DOHH2 (cell line): ENCODE data around the gene RGS3.

ENCODE experiments used
- EZH2phosphoT487 ChIP-seq: fragments of 200-600 bp; sonication (generic); IDR thresholded peaks from 2 replicates; pipeline ENCODE4 v1.6.1; 2017; ENCODE audit warnings: borderline replicate concordance, mild to moderate bottlenecking, antibody characterized with exemption, low read length, moderate library complexity, mixed read lengths
- TF ChIP-seq, protein P1 (sequence below): fragments of 200-600 bp; sonication (generic); IDR thresholded peaks from one replicate; pipeline ENCODE4 v1.5.1; 2014; ENCODE audit warnings: antibody characterized with exemption, mild to moderate bottlenecking, low read depth, low read length; ENCODE audit not compliant: poor library complexity, severe bottlenecking

GRCh38 chr9:113503613-113504211, 40.2 kb downstream of the RGS3 start:
- TF ChIP-seq, protein P1, sequence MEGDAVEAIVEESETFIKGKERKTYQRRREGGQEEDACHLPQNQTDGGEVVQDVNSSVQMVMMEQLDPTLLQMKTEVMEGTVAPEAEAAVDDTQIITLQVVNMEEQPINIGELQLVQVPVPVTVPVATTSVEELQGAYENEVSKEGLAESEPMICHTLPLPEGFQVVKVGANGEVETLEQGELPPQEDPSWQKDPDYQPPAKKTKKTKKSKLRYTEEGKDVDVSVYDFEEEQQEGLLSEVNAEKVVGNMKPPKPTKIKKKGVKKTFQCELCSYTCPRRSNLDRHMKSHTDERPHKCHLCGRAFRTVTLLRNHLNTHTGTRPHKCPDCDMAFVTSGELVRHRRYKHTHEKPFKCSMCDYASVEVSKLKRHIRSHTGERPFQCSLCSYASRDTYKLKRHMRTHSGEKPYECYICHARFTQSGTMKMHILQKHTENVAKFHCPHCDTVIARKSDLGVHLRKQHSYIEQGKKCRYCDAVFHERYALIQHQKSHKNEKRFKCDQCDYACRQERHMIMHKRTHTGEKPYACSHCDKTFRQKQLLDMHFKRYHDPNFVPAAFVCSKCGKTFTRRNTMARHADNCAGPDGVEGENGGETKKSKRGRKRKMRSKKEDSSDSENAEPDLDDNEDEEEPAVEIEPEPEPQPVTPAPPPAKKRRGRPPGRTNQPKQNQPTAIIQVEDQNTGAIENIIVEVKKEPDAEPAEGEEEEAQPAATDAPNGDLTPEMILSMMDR: no peak
- TF ChIP-seq EZH2phosphoT487: no peak
